H9 (cell line): ENCODE measurements around the gene CFHR1. TPM values are rescaled to one million over a fixed set of nuclear protein-coding genes. Genes with fewer than 3 reads are reported as not detected.
"Not testable (repeated sequence)": the region's sequence is repeated elsewhere in the genome, so short reads cannot be mapped to it uniquely, and the experiment has no call there.

Experiments used
- DNase-seq: peaks from one replicate; pipeline ENCODE4 v3.0.0-alpha.2; 2017
- H2AFZ ChIP-seq: one replicate; pipeline ENCODE4 v1.6.1; 2013; ENCODE audit warnings: mild to moderate bottlenecking, low read length, control low read depth, moderate library complexity
- H2AK5ac ChIP-seq: 2 replicates; pipeline ENCODE4 v1.6.1; 2013; ENCODE audit warnings: low read length, control low read depth, mixed read lengths; ENCODE audit not compliant: insufficient read length
- H2BK120ac ChIP-seq: one replicate; pipeline ENCODE4 v1.6.1; 2013; ENCODE audit warnings: low read depth, mild to moderate bottlenecking, low read length, control low read depth, inconsistent platforms; ENCODE audit not compliant: poor library complexity, severe bottlenecking
- H2BK12ac ChIP-seq: 2 replicates; pipeline ENCODE4 v1.6.1; 2013; ENCODE audit warnings: low read length, control low read depth, mixed read lengths, low read depth; ENCODE audit not compliant: insufficient read length
- H2BK15ac ChIP-seq: 2 replicates; pipeline ENCODE4 v1.6.1; 2013; ENCODE audit warnings: low read depth, low read length, control low read depth
- H2BK20ac ChIP-seq: one replicate; pipeline ENCODE4 v1.6.1; 2013; ENCODE audit warnings: low read depth, mild to moderate bottlenecking, low read length, control low read depth, inconsistent platforms; ENCODE audit not compliant: poor library complexity, severe bottlenecking
- H2BK5ac ChIP-seq: 2 replicates; pipeline ENCODE4 v1.6.1; 2013; ENCODE audit warnings: low read length, control low read depth, mixed read lengths; ENCODE audit not compliant: insufficient read length
- H3K14ac ChIP-seq: 2 replicates; pipeline ENCODE4 v1.6.1; 2013; ENCODE audit warnings: low read length, control low read depth; ENCODE audit not compliant: insufficient read depth
- H3K18ac ChIP-seq: 2 replicates; pipeline ENCODE4 v1.6.1; 2013; ENCODE audit warnings: low read depth, mild to moderate bottlenecking, mixed read lengths, low read length, control low read depth; ENCODE audit not compliant: insufficient read length
- H3K23ac ChIP-seq: 2 replicates; pipeline ENCODE4 v1.6.1; 2013; ENCODE audit warnings: low read length, control low read depth, mixed read lengths, low read depth; ENCODE audit not compliant: insufficient read length
- H3K23me2 ChIP-seq: 2 replicates; pipeline ENCODE4 v1.6.1; 2013; ENCODE audit warnings: low read depth, mild to moderate bottlenecking, mixed read lengths, low read length, control low read depth; ENCODE audit not compliant: insufficient read length, poor library complexity, severe bottlenecking
- H3K27ac ChIP-seq: 2 replicates; pipeline ENCODE4 v1.5.1; 2013; ENCODE audit warnings: low read length, control low read depth, mixed read lengths, low read depth; ENCODE audit not compliant: insufficient read length
- H3K27me3 ChIP-seq: 2 replicates; pipeline ENCODE4 v1.6.1; 2013; ENCODE audit warnings: low read length, control low read depth, inconsistent platforms; ENCODE audit not compliant: insufficient read depth
- H3K4ac ChIP-seq: 2 replicates; pipeline ENCODE4 v1.6.1; 2013; ENCODE audit warnings: low read depth, mild to moderate bottlenecking, control low read depth, inconsistent platforms, low read length, moderate library complexity
- H3K4me1 ChIP-seq: 2 replicates; pipeline ENCODE4 v1.6.1; 2013; ENCODE audit warnings: low read length, control low read depth, inconsistent platforms; ENCODE audit not compliant: insufficient read depth
- H3K4me2 ChIP-seq: 2 replicates; pipeline ENCODE4 v1.6.1; 2013; ENCODE audit warnings: low read length, control low read depth, mixed read lengths; ENCODE audit not compliant: insufficient read length, insufficient read depth
- H3K56ac ChIP-seq: 2 replicates; pipeline ENCODE4 v1.6.1; 2013; ENCODE audit warnings: low read depth, mild to moderate bottlenecking, mixed read lengths, low read length, control low read depth; ENCODE audit not compliant: insufficient read length
- H3K79me1 ChIP-seq: 2 replicates; pipeline ENCODE4 v1.6.1; 2013; ENCODE audit warnings: low read depth, mild to moderate bottlenecking, moderate library complexity, low read length, control low read depth, inconsistent platforms; ENCODE audit not compliant: insufficient read depth, poor library complexity, severe bottlenecking
- H3K79me2 ChIP-seq: 2 replicates; pipeline ENCODE4 v1.6.1; 2013; ENCODE audit warnings: low read length, control low read depth, inconsistent platforms; ENCODE audit not compliant: insufficient read depth
- H3K9ac ChIP-seq: 2 replicates; pipeline ENCODE4 v1.6.1; 2013; ENCODE audit warnings: low read length, control low read depth, mixed read lengths; ENCODE audit not compliant: insufficient read length; ENCODE audit errors: extremely low read depth
- H3K9me3 ChIP-seq: one replicate; pipeline ENCODE4 v1.6.1; 2013; ENCODE audit warnings: low read depth, low read length, inconsistent platforms; ENCODE audit not compliant: control insufficient read depth
- H3T11ph ChIP-seq: one replicate; pipeline ENCODE4 v1.6.1; 2013; ENCODE audit warnings: mild to moderate bottlenecking, low read length, control low read depth, inconsistent platforms
- H4K20me1 ChIP-seq: one replicate; pipeline ENCODE4 v1.6.1; 2013; ENCODE audit not compliant: control insufficient read depth, insufficient read length, insufficient read depth
- H4K5ac ChIP-seq: 2 replicates; pipeline ENCODE4 v1.6.1; 2013; ENCODE audit warnings: low read depth, mild to moderate bottlenecking, mixed read lengths, low read length, control low read depth; ENCODE audit not compliant: insufficient read length
- H4K8ac ChIP-seq: replicated peaks from 2 replicates; pipeline ENCODE4 v1.6.1; 2013; ENCODE audit warnings: low read length, control low read depth, mixed read lengths, low read depth; ENCODE audit not compliant: insufficient read length
- H4K91ac ChIP-seq: 2 replicates; pipeline ENCODE4 v1.6.1; 2013; ENCODE audit warnings: low read depth, mild to moderate bottlenecking, moderate library complexity, mixed read lengths, low read length, control low read depth; ENCODE audit not compliant: insufficient read length
- H3K27ac Mint-ChIP-seq, 3 experiments: 2 replicates in 2 of 3; 3 replicates in 1 of 3; pipeline ENCODE4 v1.8.0; 2020 to 2021; ENCODE audit warnings: mixed read lengths in 3 of 3, mild to moderate bottlenecking in 1 of 3, moderate library complexity in 1 of 3
- H3K27me3 Mint-ChIP-seq: 2 replicates; pipeline ENCODE4 v1.8.0; 2021; ENCODE audit warnings: low read depth, mild to moderate bottlenecking, moderate library complexity, mixed read lengths
- H3K36me3 Mint-ChIP-seq, 3 experiments: 2 replicates in 2 of 3; 3 replicates in 1 of 3; pipeline ENCODE4 v1.8.0; 2020 to 2021; ENCODE audit warnings: low read depth in 3 of 3, mixed read lengths in 3 of 3; ENCODE audit not compliant: insufficient read depth in 1 of 3
- H3K4me1 Mint-ChIP-seq, 2 experiments: 2 replicates each; pipeline ENCODE4 v1.8.0; 2020; ENCODE audit warnings: mixed read lengths in 2 of 2
- H3K4me3 Mint-ChIP-seq, 2 experiments: 2 replicates in 1 of 2; 3 replicates in 1 of 2; pipeline ENCODE4 v1.8.0; 2020 to 2021; ENCODE audit warnings: mild to moderate bottlenecking in 2 of 2, mixed read lengths in 2 of 2, moderate library complexity in 1 of 2
- H3K9me3 Mint-ChIP-seq, 2 experiments: 2 replicates in 1 of 2; 3 replicates in 1 of 2; pipeline ENCODE4 v1.8.0; 2020; ENCODE audit warnings: mild to moderate bottlenecking in 2 of 2, mixed read lengths in 2 of 2, moderate library complexity in 1 of 2
- CTCF ChIP-seq: fragments of 200-600 bp; sonication (generic); conservative IDR thresholded peaks from 3 replicates; pipeline ENCODE4 v1.8.0; 2021; ENCODE audit warnings: antibody characterized with exemption, mild to moderate bottlenecking
- WGBS: extraction: QIAGEN DNeasy Blood & Tissue Kit; methylation state at CpG from one replicate; pipeline ENCODE4 v1.1.7; 2013; ENCODE audit warnings: missing lambda C conversion rate, low lambda C conversion rate, mixed read lengths; ENCODE audit not compliant: insufficient read length; ENCODE audit errors: extremely low coverage; 5-methylcytosine and 5-hydroxymethylcytosine counted together
- total RNA-seq: library from RNA; stranded (reverse); gene quantifications from 2 replicates; pipeline ENCODE4 v1.2.1, GENCODE V29; 2021

CFHR1 gene
- total RNA-seq, 1 experiment from 2014 or later: not detected

DNA sequence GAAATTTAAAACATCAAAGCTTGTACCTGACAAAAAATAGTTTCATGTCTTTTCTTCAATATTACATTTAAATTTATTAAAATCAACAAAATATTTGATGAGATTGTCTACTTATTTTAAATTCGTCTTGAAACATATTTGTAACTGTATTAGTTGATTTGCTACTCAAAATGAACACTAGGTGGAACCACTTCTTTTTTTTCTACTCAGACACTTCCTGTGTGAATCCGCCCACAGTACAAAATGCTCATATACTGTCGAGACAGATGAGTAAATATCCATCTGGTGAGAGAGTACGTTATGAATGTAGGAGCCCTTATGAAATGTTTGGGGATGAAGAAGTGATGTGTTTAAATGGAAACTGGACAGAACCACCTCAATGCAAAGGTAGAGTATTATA is 8.3 kb downstream of the CFHR1 start:
- DNase-seq, H3K4me3 Mint-ChIP-seq, H4K8ac ChIP-seq, H3T11ph ChIP-seq, H3K18ac ChIP-seq, H3K36me3 Mint-ChIP-seq, H3K27me3 ChIP-seq, H2BK15ac ChIP-seq, H4K5ac ChIP-seq, H4K91ac ChIP-seq, H2BK5ac ChIP-seq, H3K27ac ChIP-seq, H4K20me1 ChIP-seq, H3K4me2 ChIP-seq, H2BK20ac ChIP-seq, H3K9me3 Mint-ChIP-seq, H3K4me1 Mint-ChIP-seq, H3K14ac ChIP-seq, H2BK120ac ChIP-seq, H2AK5ac ChIP-seq, H3K23ac ChIP-seq, H3K23me2 ChIP-seq, H3K79me1 ChIP-seq, H3K27ac Mint-ChIP-seq, H3K79me2 ChIP-seq, H3K4me1 ChIP-seq, H3K56ac ChIP-seq, H3K27me3 Mint-ChIP-seq, H3K9me3 ChIP-seq, H2BK12ac ChIP-seq, H2AFZ ChIP-seq, H3K4ac ChIP-seq, H3K9ac ChIP-seq: not testable (repeated sequence)
- no CpG with 5 or more reads among the region's 4 CpGs for WGBS
- peak; percentile 61 for TF ChIP-seq CTCF

DNA sequence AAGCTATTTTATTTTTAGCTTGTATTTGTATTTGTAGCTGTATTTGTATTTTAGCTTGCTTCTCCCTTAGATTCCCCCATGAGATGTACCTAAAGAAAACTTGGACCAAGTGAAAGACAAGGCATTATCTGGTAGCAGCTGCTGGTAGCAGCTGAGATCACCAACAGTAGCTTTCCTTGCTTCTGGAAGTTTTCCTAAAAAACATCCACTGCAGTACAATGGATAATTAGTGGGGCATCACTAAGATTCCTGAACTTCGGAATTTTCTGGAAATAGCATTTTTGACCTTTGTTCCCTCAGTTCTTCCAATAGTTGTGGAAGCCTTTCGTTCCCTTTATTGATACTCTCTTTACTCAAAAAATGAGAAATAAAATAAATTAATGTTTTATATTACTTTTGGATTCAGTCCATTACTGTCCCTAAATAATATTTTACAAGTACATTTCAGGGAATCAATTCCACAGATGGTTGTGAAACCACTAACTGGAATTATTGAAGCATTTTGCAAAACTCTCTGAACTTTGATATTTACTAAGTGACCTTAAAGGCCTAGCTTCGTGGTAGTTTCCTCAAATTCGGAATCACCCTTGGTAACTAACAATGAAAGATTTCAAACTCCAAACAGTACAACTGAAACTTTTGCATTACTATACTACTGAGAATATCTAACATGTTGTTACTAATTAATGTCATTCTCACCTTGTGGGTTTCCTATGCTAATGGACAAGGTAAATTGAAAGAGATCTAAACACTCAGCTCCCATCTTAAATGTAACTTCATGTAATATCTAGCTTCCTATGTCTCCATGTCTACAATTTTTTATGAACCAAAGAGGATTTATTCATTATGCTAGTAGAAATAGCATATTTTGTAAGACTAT is 30.3 kb downstream of the CFHR1 start:
- not testable (repeated sequence) for H2BK5ac ChIP-seq, H3K4me3 Mint-ChIP-seq, H3K9me3 ChIP-seq, H4K20me1 ChIP-seq, H3T11ph ChIP-seq, H3K27ac Mint-ChIP-seq, H2BK12ac ChIP-seq, H2BK20ac ChIP-seq, H2AK5ac ChIP-seq, H3K27me3 ChIP-seq, H3K27me3 Mint-ChIP-seq, H3K23ac ChIP-seq, H4K91ac ChIP-seq, H2BK120ac ChIP-seq, H3K9ac ChIP-seq, H3K18ac ChIP-seq, H3K14ac ChIP-seq, H3K79me1 ChIP-seq, H3K56ac ChIP-seq, H3K4me1 ChIP-seq, DNase-seq, H3K36me3 Mint-ChIP-seq, H2BK15ac ChIP-seq, H3K9me3 Mint-ChIP-seq, H3K4me1 Mint-ChIP-seq, H4K8ac ChIP-seq, H3K23me2 ChIP-seq, H3K4ac ChIP-seq, H2AFZ ChIP-seq, H3K4me2 ChIP-seq, H4K5ac ChIP-seq, H3K27ac ChIP-seq, H3K79me2 ChIP-seq
- no CpG with 5 or more reads among the region's 4 CpGs for WGBS
